GM18526 (cell line): Measurements from ENCODE around the gene DAPK1.

Source experiments
- POLR2A ChIP-seq: IDR thresholded peaks from 3 replicates; pipeline ENCODE4 v1.6.1; 2011; ENCODE audit not compliant: insufficient read length; ENCODE audit errors: extremely low read depth

Gene DAPK1

GRCh38 chr9:87581949-87582637 is 84.4 kb downstream of the DAPK1 start:
- no peak for TF ChIP-seq POLR2A

- no peak for TF ChIP-seq POLR2A
Measured at GRCh38 chr9:87584326-87584725, 86.7 kb downstream of the DAPK1 start.

GRCh38 chr9:87585123-87585855 is 87.6 kb downstream of the DAPK1 start:
- TF ChIP-seq POLR2A: no peak

GRCh38 chr9:87586731-87587355 is 89.2 kb downstream of the DAPK1 start:
- TF ChIP-seq POLR2A: no peak

- TF ChIP-seq POLR2A: no peak
Measured at GRCh38 chr9:87587356-87587745, 89.7 kb downstream of the DAPK1 start.

GRCh38 chr9:87587864-87588263 is 90.2 kb downstream of the DAPK1 start:
- no peak for TF ChIP-seq POLR2A

GRCh38 chr9:87588339-87588738 is 90.7 kb downstream of the DAPK1 start:
- no peak for TF ChIP-seq POLR2A

GRCh38 chr9:87590996-87591395 is 93.3 kb downstream of the DAPK1 start:
- TF ChIP-seq POLR2A: no peak

GRCh38 chr9:87592554-87593358 is 95.1 kb downstream of the DAPK1 start:
- no peak for TF ChIP-seq POLR2A

- TF ChIP-seq POLR2A: no peak
Measured at GRCh38 chr9:87593359-87593980, 95.8 kb downstream of the DAPK1 start.

- no peak for TF ChIP-seq POLR2A
Measured at GRCh38 chr9:87594194-87594593, 96.5 kb downstream of the DAPK1 start.

GRCh38 chr9:87594662-87595061 is 97.0 kb downstream of the DAPK1 start:
- TF ChIP-seq POLR2A: no peak

GRCh38 chr9:87595610-87596009 is 97.9 kb downstream of the DAPK1 start:
- no peak for TF ChIP-seq POLR2A

GRCh38 chr9:87596862-87597261 is 99.2 kb downstream of the DAPK1 start:
- TF ChIP-seq POLR2A: no peak
